GM19351 (cell line): ENCODE measurements around the gene TRPC3.

Experiments
- ATAC-seq: cut with Tn5 transposase; IDR thresholded peaks from one replicate; pipeline ENCODE4 v1.9.1; 2021; ENCODE audit warnings: mild to moderate bottlenecking, moderate library complexity; ENCODE audit not compliant: unreplicated experiment

Gene TRPC3

DNA sequence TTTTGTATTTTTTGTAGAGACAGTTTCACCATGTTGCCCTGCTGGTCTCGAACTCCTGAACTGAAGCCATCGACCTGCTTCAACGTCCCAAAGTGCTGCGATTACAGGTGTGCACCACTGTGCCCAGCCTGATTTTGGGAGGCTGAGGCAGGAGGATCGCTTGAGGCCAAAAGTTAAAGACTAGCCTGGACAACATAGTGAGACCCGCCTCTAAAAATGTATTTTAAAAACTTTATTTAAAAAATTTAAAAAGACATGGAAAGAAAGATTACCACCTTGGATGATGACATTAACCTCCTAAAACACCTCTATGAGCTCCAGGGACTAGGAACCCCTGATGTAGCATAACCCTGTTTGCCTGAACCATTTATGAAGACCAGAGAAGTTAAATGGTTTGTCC lies 75.8 kb downstream of the TRPC3 start:
- no peak for ATAC-seq

DNA sequence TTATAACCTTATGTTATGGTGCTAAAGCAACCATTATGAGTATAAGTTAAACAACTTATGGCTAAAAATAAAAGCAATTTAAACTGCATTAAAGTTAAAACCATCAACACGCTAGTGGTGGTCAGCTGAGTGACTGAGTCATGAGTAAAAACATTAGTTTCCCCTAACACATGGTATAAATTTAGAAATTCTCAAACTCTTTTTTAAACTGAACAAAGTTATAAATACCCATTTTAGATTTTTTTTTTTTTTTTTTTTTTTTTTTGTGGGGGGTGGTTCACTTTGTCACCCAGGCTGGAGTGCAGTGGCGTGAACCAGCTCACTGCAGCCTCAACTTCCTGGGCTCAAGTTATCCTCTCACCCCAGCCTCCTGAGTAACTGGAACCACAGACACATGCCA lies 76.2 kb downstream of the TRPC3 start:
- ATAC-seq = no peak

DNA sequence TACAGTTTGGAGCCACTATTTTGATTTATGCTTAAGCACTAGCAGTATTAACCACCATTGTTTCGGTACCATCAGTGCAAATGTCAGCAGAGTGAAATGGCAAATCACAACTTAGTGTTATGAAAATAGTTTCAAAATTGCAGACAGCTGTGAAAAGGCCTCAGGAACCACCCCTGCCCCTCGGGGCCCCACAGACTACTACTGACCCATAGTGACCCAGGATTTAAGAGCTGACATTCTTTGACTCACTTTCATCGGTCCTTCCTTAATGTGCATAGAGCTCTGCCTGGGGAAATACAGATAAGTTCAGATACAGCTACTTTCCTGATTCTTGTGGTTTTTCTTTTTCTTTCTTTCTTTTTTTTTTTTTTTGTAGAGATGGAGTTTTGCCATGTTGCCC lies 78.3 kb downstream of the TRPC3 start:
- ATAC-seq = no peak

DNA sequence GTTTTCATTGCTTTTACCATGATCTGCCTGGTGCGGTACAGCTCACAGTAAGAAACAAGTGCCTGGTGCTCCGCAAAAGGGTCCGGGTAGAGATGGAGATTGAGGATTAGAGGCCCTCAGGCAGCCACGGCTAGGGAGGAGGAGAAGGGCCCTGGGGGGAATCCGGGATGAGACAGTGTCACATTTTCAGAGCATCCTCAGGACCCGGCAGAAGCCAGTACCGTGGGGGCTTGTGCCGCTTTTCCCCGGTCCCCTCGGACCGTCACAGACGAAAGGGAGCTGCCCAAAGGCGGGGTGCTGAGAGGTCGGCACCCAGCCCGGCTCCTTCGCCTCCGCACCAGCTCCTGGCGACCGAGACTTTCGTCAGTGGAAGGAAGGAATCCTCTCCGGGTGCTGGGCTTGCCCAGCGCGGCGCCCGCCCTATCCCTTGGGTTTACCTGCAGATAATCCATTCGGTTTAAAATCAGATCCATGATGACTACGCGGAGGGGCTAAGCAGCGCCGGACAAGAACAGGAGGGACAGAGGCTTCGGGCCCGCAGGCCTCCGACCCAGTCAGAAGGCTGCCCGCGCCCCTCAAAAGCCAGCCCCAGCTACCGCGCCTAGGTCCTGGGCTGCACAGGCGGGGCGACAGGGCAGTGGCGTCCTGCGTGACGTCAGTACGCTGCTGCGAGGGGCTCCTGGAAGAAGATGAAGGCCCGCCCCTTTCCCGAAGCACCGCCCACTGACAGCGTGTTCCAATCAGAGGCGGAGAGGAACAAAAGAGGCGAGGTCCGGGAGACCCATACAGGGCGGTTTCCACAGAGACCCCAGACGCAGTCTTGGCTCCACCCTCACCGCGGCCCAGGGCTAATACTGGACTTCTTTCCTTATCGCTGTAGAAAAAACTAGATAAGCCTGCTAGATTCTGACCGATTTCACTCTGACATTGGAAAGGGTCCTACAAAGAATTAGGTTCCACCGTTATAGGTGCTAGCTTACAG lies 81.7 kb downstream of the TRPC3 start, which contains the start of gene BBS7:
TSS of gene BBS7 (minus strand) at position 634 of the 982 bp plus-strand sequence. CDS start at position 473, 161 bp downstream.
- ATAC-seq = peak; percentile 97

DNA sequence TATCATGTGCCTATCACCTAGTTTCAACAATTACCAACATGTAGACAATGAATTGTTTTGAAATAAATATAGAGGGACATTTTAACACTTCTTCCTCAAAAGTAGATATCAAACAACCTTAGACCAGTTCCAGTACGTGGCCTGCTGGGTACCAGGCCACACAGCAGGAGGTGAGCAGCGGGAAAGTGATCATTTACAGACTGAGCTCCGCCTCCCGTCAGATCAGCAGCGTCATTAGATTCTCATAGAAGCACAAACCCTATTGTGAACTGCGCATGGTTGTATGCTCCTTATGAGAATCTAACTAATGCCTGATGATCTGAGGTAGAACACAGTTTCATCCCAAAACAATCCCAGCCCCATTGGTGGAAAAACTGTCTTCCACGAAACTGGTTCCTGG lies 88.1 kb downstream of the TRPC3 start:
- no peak for ATAC-seq

DNA sequence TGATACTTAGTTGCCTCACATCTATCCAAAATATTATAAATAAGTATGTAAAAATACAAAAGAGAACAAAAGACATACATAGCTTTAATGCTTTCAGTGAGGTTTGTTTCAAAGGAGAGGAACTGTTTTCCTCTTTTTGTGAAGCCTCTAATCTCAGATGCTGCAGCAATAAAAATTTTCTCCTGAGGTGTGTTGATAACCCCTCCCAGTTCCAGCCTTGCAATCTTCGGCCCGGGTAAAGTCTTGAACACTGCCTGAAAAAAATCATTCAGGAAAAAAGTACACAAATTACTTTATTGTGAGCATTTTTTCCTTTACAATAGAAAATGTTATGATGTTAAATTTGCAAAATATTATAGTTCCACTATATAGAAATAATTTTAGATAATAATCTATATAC lies 90.4 kb downstream of the TRPC3 start:
- no peak for ATAC-seq

DNA sequence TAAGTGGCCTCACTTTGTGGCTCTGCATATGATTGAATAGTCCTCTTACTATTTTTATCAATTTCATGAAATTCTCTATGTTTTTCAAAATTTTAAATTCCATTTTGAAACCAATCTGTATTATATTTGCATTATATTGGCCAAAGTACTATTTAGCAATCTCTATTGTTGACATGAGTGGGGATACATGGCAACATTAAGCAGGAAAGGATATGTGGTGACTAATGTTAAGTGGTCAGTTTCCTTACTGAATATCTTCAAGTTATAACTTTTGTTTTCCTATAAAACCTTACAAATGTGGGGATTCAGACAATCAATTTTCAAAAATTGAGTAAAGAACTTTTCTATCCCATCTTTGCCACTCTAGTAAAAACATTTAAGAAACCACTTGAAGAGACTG lies 91.7 kb downstream of the TRPC3 start:
- no peak for ATAC-seq

DNA sequence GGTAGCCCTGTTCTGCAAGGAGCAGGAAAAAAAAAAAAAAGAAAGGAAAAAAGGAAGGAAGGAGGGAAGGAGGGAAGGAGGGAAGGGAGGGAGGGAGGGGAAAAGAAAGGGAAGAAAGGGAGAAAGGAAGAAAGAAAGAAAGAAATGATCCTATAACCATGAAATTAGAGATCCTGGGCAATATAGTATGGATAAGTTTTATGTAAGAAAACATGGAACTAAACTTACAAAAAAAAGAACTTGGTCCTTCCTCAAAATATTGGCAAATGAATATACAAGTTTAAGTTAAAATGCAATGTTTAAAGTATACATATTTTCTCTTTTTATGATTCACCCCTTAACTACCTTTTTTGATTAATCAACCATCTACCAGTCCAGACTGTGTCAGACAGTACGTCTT lies 100.5 kb downstream of the TRPC3 start:
- no peak for ATAC-seq

DNA sequence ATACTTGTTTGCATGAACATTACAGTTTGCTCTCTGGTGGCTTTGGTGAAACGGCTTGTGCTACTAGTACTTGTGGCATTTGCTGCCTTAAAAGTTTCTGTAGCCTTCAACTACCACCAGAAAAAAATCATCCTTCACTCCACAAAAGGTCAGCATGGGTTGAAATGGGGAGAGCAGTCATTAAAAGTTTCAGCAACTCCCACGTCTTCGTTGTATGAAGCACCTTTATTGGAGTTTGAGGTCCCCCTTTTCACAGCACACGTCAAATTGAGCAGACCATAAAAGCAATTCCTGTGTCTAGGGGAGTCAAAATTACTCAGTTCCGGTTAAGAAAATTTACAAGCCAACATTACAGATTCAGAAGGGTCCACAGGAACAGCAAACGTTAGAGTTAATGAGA lies 105.2 kb downstream of the TRPC3 start:
- no peak for ATAC-seq

DNA sequence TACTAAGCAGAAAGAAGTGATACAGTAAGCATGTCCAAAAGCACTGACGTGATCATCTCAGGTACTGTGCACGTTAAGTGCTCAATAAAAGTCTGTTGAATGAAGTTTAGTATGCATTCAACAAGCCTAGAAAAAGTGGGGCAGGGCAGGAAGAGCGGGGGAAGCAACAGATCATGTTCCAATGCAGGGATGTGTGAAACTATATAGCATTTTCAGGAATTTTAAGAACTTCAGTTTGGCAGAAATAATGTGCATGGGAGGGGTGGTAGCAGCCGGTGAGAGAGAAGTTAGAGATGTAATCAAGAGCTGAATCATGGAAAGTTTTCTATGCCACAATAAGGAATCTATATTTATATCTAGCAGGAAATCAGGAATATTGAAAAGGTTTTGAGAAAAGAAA lies 109.0 kb downstream of the TRPC3 start:
- ATAC-seq = no peak

DNA sequence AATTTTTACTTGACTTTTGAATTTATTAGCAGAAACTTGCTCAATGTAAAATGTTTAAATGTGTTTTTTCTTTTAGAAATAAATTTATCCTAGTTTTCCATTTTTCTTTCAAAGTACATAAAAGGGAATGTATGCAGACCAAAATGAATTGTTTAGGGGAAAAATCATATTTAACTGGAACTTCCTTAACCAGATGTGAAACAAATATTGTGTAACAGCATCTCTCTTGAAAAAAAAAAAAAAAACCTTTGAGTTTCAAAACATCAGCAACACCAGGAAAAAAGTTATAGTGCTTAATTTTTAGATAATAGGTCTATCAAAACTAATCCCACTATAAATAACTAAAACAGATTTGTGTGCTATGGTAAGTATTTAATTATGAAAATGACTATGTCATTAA lies 113.7 kb downstream of the TRPC3 start:
- no peak for ATAC-seq

DNA sequence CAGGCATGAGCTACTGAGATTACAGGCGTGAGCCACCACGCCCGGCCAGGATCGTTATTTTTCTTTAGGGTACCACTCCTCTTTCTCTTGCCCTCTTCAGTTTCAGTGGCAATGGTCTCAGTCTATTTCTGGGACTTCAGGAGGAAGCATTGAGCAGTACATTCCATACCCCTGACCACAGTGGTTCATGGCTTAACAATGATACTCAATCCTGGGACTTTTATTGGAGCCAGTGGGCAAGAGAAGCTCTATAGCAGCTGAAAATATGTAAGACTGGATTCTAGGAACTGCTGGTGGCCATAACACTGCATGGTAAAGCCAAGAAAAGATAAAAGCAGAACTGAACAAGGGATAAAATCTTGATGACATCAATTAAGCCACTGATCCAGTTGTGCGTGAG lies 122.3 kb downstream of the TRPC3 start:
- no peak for ATAC-seq
